GM10248 (cell line): ENCODE measurements around the gene FAM234A.

Experiments
- CTCF ChIA-PET: fragments of 300-600 bp; sonication (Branson Sonifier 250); formaldehyde crosslinking; extraction: SDS; loops from one replicate; lab custom pipeline; 2021; ENCODE audit warnings: antibody characterized with exemption; lab: Yijun Ruan, JAX
- POLR2A ChIA-PET: fragments of 350-650 bp; sonication (Branson Sonifier 250); formaldehyde crosslinking; extraction: SDS; loops from one replicate; lab custom pipeline; 2020; ENCODE audit warnings: antibody characterized with exemption; lab: Yijun Ruan, JAX
- DNase-seq: peaks from one replicate; pipeline ENCODE4 v3.0.0; 2012; ENCODE audit errors: extremely low spot score
- CTCF ChIP-seq: IDR thresholded peaks from 2 replicates; pipeline ENCODE4 v1.5.1; 2012; ENCODE audit warnings: mild to moderate bottlenecking, low read depth; ENCODE audit errors: extremely low read depth, missing control alignments, control extremely low read depth

FAM234A gene

DNA sequence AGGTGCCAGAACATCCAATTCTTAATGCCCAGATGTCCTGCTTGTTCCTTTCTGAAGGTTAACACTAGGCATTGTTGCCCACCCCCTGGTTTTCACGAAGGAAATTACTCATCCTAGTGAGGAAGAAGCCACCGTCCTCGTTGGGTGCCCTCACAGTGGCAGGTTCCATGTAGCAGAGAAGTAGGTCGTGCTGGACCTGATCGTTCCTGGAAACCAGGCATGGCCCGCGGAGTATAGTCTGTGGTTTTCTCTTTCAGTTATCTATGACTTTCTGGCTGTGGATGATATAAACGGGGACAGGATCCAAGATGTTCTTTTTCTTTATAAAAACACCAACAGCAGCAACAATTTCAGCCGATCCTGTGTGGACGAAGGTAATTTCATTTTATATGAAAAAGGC, 24.6 kb downstream of the FAM234A start:
- ChIA-PET CTCF (no interaction called here), POLR2A (no interaction called here)
- no peak for DNase-seq

GRCh38 chr16:259814-260253, 25.2 kb downstream of the FAM234A start:
- ChIA-PET CTCF (no interaction called here), POLR2A (no interaction called here)
- no peak for TF ChIP-seq CTCF
- DNase-seq: no peak

More for the DNA sequence above, 24.6 kb downstream of the FAM234A start:
- no peak for TF ChIP-seq CTCF

GRCh38 chr16:260326-260725, 25.7 kb downstream of the FAM234A start:
- CTCF ChIA-PET: no interaction called here
- DNase-seq: no peak
- TF ChIP-seq CTCF: no peak
- POLR2A ChIA-PET: no interaction called here

GRCh38 chr16:261031-261691, 26.5 kb downstream of the FAM234A start:
- ChIA-PET POLR2A (no interaction called here), CTCF (no interaction called here)
- no peak for DNase-seq
- no peak for TF ChIP-seq CTCF

- no peak for TF ChIP-seq CTCF
- CTCF ChIA-PET: no interaction called here
- DNase-seq: no peak
- POLR2A ChIA-PET: no interaction called here
Observed at GRCh38 chr16:262121-262745, 27.6 kb downstream of the FAM234A start.

DNA sequence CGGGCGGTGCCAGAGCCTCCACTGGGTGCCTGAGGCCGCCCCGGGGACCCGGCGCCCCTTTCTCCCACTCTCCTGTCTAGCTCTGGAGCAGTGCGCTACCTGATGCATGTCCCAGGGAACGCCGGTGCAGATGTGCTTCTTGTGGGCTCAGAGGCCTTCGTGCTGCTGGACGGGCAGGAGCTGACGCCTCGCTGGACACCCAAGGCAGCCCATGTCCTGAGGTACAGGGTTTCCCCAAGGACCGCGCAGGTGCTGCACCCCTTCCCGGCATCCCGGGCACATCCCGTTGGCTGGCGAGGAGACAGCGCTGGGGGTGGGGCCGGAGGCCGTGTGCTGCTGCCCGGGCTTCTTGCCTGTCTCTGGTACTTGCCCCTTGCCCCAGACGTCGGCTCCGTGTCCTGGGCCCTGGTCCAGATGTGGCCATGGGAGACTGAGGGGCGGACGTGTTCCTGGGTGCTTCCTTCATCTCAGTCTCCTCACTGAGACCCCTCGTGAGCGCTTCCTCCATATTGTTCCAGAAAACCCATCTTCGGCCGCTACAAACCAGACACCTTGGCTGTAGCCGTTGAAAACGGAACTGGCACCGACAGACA, 28.7 kb downstream of the FAM234A start:
- no peak for DNase-seq
- ChIA-PET POLR2A (no interaction called here), CTCF (interaction anchor here (0.9 kb wide), 1 partner anchor 10 kb away, joined by 3 read pairs; no protein-coding TSS in a partner anchor)
- TF ChIP-seq CTCF: no peak
